IPS-20b (cell line): Measurements from ENCODE around the gene ZMYM2.

Experiments used
- H3K27ac ChIP-seq: one replicate; pipeline ENCODE4 v1.5.1; 2013; ENCODE audit warnings: low read length
- H3K27me3 ChIP-seq: 2 replicates; pipeline ENCODE4 v1.6.1; 2013; ENCODE audit warnings: mild to moderate bottlenecking, low read length, inconsistent platforms; ENCODE audit not compliant: insufficient read depth
- H3K36me3 ChIP-seq: 2 replicates; pipeline ENCODE4 v1.6.1; 2013; ENCODE audit warnings: low read depth, mild to moderate bottlenecking, inconsistent platforms, low read length, moderate library complexity; ENCODE audit not compliant: insufficient read depth
- H3K4me1 ChIP-seq: 2 replicates; pipeline ENCODE4 v1.6.1; 2013; ENCODE audit warnings: mild to moderate bottlenecking, control low read depth, inconsistent platforms, low read length, moderate library complexity; ENCODE audit not compliant: insufficient read depth
- H3K4me3 ChIP-seq: 2 replicates; pipeline ENCODE4 v1.5.1; 2013; ENCODE audit warnings: mild to moderate bottlenecking, low read length, inconsistent platforms
- H3K9ac ChIP-seq: 2 replicates; pipeline ENCODE4 v1.6.1; 2013; ENCODE audit warnings: low read depth, mild to moderate bottlenecking, inconsistent platforms, low read length, moderate library complexity
- H3K9me3 ChIP-seq: 2 replicates; pipeline ENCODE4 v1.6.1; 2013; ENCODE audit warnings: mild to moderate bottlenecking, low read depth, low read length, inconsistent platforms; ENCODE audit not compliant: insufficient read depth

ZMYM2 gene

DNA sequence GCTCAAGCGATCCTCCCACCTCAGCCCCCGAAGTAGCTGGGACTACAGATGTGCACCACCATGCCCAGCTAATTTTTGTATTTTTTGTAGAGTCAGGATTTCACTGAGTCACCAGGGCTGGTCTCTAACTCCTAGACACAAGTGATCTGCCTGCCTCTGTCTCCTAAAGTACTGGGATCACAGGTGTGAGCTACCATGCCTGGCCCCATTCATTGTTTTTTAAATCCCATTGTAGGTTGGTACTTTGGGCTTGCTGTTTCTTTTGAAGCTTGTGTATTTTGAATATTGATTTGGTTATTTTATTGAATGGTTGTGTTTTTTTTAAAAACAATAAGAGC, 26.7 kb downstream of the ZMYM2 start:
- peaks cover 19% of the 10 kb centered on the region for H3K36me3 ChIP-seq
- H3K9ac ChIP-seq: peak overlapping the region; percentile 24; the same call in 1 of the 2 replicates
- H3K27ac ChIP-seq: no peak overlapping the region
- no peaks in the 10 kb centered on the region for H3K9me3 ChIP-seq
- no peak overlapping the region for H3K4me3 ChIP-seq
- H3K27me3 ChIP-seq: no peaks in the 10 kb centered on the region
- H3K4me1 ChIP-seq: peaks cover 19% of the 10 kb centered on the region; the same call in 1 of the 2 replicates

DNA sequence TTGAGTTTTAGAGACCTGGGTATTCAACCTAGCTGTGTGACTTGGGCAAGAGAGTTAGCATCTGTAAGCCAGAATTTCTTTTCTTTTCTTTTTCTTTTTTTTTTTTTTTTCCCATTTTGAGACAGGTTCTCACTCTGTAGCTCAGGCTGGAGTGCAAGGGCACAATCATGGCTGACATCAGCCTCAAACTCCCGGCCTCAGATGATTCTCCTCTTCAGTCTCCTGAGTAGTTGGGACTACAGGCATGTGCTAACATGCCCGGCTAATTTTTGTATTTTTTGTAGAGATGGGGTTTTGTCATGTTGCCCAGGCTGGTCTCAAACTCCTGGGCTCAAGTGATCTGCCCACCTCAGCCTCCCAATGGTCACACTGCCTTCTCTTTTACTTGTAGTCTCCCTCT, 33.0 kb downstream of the ZMYM2 start:
- H3K36me3 ChIP-seq: peaks cover 65% of the 10 kb centered on the region
- no peaks in the 10 kb centered on the region for H3K27me3 ChIP-seq
- no peaks in the 10 kb centered on the region for H3K9me3 ChIP-seq
- no peak overlapping the region for H3K27ac ChIP-seq
- H3K4me3 ChIP-seq: no peak overlapping the region
- H3K4me1 ChIP-seq: no peaks in the 10 kb centered on the region
- H3K9ac ChIP-seq: no peak overlapping the region

DNA sequence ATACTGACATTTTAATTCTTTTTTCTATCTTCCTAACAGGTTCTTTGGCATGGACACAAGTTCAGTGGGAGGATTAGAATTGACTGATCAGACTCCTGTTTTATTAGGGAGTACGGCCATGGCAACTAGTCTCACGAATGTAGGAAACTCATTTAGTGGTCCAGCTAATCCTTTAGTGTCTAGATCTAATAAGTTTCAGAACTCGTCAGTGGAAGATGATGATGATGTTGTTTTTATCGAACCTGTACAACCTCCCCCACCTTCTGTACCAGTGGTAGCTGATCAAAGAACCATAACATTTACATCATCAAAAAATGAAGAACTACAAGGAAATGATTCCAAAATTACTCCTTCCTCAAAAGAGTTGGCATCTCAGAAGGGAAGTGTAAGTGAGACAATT, 34.5 kb downstream of the ZMYM2 start:
- Histone ChIP-seq H3K36me3 (peaks cover 80% of the 10 kb centered on the region), H3K27ac (no peak overlapping the region)

DNA sequence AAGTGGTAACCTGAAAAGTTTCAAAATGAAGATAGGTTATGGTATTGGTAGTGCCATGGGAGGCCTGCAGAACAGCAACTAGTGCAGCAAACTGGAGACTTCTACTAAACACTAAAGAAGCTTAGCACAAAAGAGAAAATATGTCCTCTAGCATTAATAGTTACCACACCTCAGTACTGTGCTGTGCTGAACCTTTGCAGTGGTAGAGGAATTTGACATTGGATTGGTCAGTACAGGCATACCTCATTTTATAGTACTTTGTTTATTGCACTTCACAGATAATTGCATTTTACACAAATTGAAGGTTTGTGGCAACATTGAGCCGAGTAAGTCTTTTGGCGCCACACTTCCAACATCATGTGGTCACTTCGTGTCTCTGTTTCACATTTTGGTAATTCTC, 40.4 kb downstream of the ZMYM2 start:
- peaks cover 93% of the 10 kb centered on the region for H3K36me3 ChIP-seq
- H3K27me3 ChIP-seq: no peaks in the 10 kb centered on the region
- H3K27ac ChIP-seq: no peak overlapping the region
- H3K4me3 ChIP-seq: no peak overlapping the region
- no peaks in the 10 kb centered on the region for H3K9me3 ChIP-seq
- H3K9ac ChIP-seq: no peak overlapping the region
- H3K4me1 ChIP-seq: no peaks in the 10 kb centered on the region

More for the DNA sequence above, 34.5 kb downstream of the ZMYM2 start:
- H3K9ac ChIP-seq: no peak overlapping the region
- H3K9me3 ChIP-seq: no peaks in the 10 kb centered on the region
- no peaks in the 10 kb centered on the region for H3K27me3 ChIP-seq
- H3K4me1 ChIP-seq: no peaks in the 10 kb centered on the region
- no peak overlapping the region for H3K4me3 ChIP-seq

DNA sequence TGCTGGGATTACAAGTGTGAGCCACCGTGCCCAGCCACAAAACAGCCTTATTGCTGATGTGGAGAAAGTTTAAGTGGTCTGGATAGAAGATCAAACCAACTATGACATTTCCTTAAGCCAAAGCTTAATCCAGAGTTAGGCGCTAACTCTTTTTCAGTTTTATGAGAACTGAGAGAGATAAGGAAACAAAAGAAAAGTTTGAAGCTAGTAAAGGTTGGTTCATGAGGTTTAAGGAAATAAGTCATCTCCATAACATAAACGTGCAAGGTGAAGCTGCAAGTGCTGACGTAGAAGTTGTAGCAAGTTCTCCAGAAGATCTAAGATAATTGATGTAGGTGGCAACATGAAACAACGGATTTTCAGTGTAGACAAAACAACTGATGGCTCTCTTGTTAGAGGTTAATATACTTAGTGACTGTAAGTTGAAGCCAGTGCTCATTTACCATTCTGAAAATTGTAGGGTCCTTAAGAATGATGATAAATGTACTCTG, 41.6 kb downstream of the ZMYM2 start:
- Histone ChIP-seq H3K27ac (no peak overlapping the region), H3K4me3 (no peak overlapping the region), H3K9ac (no peak overlapping the region), H3K27me3 (no peaks in the 10 kb centered on the region), H3K4me1 (no peaks in the 10 kb centered on the region), H3K36me3 (peaks cover 93% of the 10 kb centered on the region), H3K9me3 (no peaks in the 10 kb centered on the region)

DNA sequence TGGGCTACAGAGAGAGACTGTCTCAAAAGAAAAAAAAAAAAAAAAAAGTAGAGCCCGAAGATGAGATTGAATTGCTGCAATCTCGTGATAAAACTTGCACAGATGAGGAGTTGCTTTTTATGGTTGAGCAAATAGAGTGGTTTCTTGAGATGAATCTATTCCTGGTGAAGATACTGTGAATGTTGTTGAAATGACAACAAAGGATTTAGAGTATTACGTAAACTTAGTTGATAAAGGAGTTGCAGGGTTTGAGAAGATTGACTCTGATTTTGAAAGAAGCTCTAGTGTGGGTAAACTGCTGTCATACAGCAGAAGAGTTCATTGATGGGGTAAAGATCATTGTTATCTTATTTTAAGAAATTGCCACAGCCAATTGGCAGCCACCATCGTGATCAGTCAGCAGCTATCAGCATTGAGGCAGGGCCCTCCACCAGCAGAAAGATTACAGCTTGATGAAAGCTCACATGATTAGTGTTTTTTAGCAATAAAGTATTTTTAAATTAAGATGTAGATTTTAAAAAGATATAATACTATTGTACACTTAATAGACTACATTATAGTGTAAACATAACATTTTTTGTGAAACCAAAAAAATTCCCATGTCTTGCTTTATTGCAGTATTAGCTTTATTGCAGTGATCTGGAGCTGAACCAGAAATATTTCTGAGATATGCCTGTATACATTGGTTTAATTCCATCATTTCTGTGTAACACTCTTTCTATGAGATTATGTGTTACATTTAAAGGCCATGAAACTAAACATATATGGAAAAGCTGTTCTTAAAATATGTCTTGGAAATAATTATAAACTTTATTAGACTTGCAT, 43.1 kb downstream of the ZMYM2 start:
- Histone ChIP-seq H3K36me3 (peaks cover 93% of the 10 kb centered on the region), H3K4me3 (no peak overlapping the region), H3K27me3 (no peaks in the 10 kb centered on the region), H3K9ac (no peak overlapping the region), H3K4me1 (no peaks in the 10 kb centered on the region), H3K9me3 (no peaks in the 10 kb centered on the region), H3K27ac (no peak overlapping the region)

DNA sequence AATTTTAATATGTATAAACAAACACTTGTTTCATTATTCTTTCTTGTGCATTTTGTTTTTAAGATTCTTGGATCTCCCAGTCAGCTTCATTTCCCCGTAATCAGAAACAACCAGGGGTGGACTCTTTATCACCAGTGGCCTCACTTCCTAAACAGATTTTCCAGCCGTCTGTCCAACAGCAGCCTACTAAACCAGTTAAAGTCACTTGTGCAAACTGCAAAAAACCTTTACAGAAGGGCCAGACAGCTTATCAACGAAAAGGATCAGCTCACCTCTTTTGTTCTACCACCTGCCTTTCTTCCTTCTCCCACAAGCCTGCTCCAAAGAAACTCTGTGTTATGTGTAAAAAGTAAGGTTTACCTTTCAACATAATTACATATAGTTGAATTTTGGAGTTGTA, 44.3 kb downstream of the ZMYM2 start:
- Histone ChIP-seq H3K9ac (no peak overlapping the region), H3K9me3 (no peaks in the 10 kb centered on the region), H3K27ac (no peak overlapping the region), H3K27me3 (no peaks in the 10 kb centered on the region), H3K4me1 (no peaks in the 10 kb centered on the region), H3K4me3 (no peak overlapping the region), H3K36me3 (peaks cover 93% of the 10 kb centered on the region)

DNA sequence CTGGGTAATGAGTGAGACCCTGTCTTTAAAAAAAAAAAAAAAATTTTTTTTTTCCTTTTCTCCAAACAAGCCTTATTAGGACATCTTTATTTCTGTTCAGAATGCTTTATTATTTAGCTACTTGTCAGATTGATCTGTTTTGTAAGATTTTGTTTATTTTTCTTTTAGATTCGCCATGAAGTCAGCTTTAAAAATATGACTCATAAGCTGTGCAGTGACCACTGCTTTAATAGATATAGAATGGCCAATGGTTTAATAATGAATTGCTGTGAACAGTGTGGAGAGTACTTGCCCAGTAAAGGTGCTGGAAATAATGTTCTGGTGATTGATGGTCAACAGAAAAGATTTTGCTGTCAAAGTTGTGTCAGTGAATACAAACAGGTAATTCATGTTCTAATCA, 47.7 kb downstream of the ZMYM2 start:
- H3K36me3 ChIP-seq: peaks cover 95% of the 10 kb centered on the region
- no peak overlapping the region for H3K9ac ChIP-seq
- no peak overlapping the region for H3K4me3 ChIP-seq
- no peak overlapping the region for H3K27ac ChIP-seq
- no peaks in the 10 kb centered on the region for H3K4me1 ChIP-seq
- no peaks in the 10 kb centered on the region for H3K9me3 ChIP-seq
- no peaks in the 10 kb centered on the region for H3K27me3 ChIP-seq

DNA sequence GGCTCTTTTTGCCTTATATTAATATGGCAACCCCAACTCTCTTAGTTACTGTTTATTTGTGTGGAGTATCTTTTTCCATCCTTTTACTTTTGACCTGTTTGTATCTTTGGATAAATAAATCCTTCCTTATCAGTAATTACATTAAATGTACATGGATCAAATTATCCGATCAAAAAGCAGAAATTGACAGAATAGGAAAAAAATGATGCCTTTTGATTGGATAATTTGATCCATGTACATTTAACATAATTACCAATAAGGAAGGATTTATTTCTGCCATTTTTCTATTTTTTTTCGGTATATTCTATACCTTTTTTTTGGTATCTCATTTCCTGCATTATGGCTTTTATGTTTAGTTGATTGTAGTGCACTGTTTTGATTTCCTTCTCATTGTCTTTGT, 57.2 kb downstream of the ZMYM2 start:
- Histone ChIP-seq H3K9ac (no peak overlapping the region), H3K4me3 (no peak overlapping the region), H3K27ac (no peak overlapping the region), H3K27me3 (no peaks in the 10 kb centered on the region), H3K9me3 (no peaks in the 10 kb centered on the region), H3K4me1 (peaks cover 5% of the 10 kb centered on the region; the same call in 1 of the 2 replicates), H3K36me3 (peaks cover 76% of the 10 kb centered on the region)

DNA sequence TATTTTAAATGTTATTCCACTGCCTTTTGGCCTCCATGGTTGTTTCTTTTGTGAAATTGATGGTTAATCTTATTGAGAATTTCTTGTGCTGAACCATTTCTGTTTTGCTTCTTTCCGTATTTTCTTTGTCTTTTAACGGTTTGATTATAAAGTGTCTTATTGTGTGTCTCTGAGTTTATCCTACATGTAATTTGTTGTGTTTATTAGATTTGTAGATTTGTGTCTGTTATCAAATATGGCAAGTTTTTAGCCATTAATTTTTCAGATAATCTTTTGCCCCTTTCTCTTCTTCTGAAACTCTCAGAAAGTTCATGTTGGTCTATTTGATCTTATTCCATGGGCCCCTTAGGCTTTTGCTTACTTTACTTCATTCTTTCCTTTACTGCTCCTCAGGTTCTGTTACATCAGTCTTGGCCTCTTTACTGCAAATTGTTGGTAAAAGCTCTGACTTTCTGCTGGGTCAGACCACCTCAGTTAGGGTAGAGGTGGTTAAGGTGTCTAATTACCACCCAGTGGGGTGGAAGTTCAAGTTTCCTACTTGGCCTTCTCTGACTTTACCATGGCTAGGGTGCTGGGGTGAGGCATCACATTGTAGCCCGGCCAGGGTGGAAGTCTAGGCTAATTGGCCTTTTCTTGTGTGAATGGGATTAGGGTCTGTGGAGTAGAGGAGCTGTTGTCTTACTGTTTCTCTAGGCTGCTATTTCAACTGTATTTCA, 58.3 kb downstream of the ZMYM2 start:
- Histone ChIP-seq H3K36me3 (peaks cover 75% of the 10 kb centered on the region), H3K4me1 (peaks cover 5% of the 10 kb centered on the region; the same call in 1 of the 2 replicates), H3K27ac (no peak overlapping the region), H3K9ac (no peak overlapping the region), H3K27me3 (no peaks in the 10 kb centered on the region), H3K9me3 (no peaks in the 10 kb centered on the region), H3K4me3 (no peak overlapping the region)

DNA sequence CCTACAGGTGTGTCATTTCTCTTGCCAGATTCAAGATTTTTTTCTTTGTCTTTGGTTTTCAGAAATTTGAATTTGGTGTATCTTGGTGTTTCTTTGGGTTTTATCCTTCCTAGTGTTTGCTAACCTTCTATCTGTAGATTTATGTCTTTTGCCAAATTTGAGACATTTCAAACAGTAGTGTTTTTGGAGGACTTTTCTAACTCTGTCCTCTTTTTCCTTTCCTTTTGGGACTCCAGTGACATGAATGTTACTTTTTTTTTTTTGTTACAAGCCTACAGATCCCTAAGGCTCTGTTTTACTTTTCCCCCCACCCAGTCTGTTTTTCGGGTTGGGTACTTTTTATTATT, 58.8 kb downstream of the ZMYM2 start:
- H3K4me3 ChIP-seq: no peak overlapping the region
- peaks cover 75% of the 10 kb centered on the region for H3K36me3 ChIP-seq
- H3K9ac ChIP-seq: no peak overlapping the region
- no peaks in the 10 kb centered on the region for H3K27me3 ChIP-seq
- H3K9me3 ChIP-seq: no peaks in the 10 kb centered on the region
- H3K4me1 ChIP-seq: peaks cover 5% of the 10 kb centered on the region; the same call in 1 of the 2 replicates
- no peak overlapping the region for H3K27ac ChIP-seq

DNA sequence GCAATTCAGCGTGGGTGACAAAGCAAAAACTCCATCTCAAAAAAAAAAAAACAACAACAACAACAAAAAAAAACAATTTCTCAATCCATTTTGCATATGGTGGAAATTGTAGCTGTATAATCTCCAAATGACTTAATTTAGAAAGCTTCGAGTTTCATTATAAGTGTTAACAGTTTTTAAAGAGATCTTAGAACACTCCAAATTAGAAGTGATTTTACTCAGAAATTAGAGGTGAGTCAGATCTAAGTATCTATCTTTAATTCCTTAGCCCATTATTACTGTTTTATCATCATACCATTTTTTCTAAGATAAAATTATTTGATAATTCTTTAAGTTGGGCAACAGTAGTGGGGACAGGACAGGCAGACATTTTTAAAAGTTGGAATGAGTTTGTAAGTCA, 60.5 kb downstream of the ZMYM2 start:
- H3K36me3 ChIP-seq: peaks cover 75% of the 10 kb centered on the region
- H3K27ac ChIP-seq: no peak overlapping the region
- peaks cover 5% of the 10 kb centered on the region; the same call in 1 of the 2 replicates for H3K4me1 ChIP-seq
- H3K9ac ChIP-seq: no peak overlapping the region
- H3K27me3 ChIP-seq: no peaks in the 10 kb centered on the region
- no peak overlapping the region for H3K4me3 ChIP-seq
- no peaks in the 10 kb centered on the region for H3K9me3 ChIP-seq
